RWPE1 (cell line): Measurements from ENCODE around the gene GPR141.

Experiments
- CTCF ChIA-PET: fragments of 350-600 bp; sonication (Branson Sonifier 250); formaldehyde crosslinking; extraction: SDS; loops from one replicate; lab custom pipeline; 2021; lab: Yijun Ruan, JAX
- POLR2A ChIA-PET: fragments of 400-600 bp; formaldehyde crosslinking; extraction: SDS; loops from one replicate; lab custom pipeline; 2020; ENCODE audit warnings: antibody characterized with exemption; ENCODE audit not compliant: low non-redundant PET; lab: Yijun Ruan, JAX
- DNase-seq: peaks from one replicate; pipeline ENCODE4 v3.0.0; 2012; ENCODE audit warnings: low spot score
- H3K27ac ChIP-seq: fragments of 450-650 bp; 2 replicates; pipeline ENCODE4 v1.5.1; 2017
- CTCF ChIP-seq: fragments of 450-650 bp; conservative IDR thresholded peaks from 2 replicates; pipeline ENCODE4 v1.5.1; 2017; ENCODE audit warnings: low read depth, mild to moderate bottlenecking

Gene GPR141

GRCh38 chr7:37757563-37757962 lies 74.0 kb downstream of the GPR141 start:
- H3K27ac ChIP-seq, result no peak overlapping the region
- no peak for DNase-seq
- ChIA-PET CTCF (no interaction called here), POLR2A (no interaction called here)
- TF ChIP-seq CTCF, result no peak

GRCh38 chr7:37758501-37759045 lies 75.0 kb downstream of the GPR141 start:
- POLR2A ChIA-PET, result no interaction called here
- TF ChIP-seq CTCF, result no peak
- DNase-seq, result no peak
- H3K27ac ChIP-seq, result no peak overlapping the region
- CTCF ChIA-PET, result interaction anchor here (0.6 kb wide), 1 partner anchor 419 kb away, joined by 3 read pairs; no protein-coding TSS in a partner anchor

GRCh38 chr7:37759526-37759925 lies 76.0 kb downstream of the GPR141 start:
- no peak overlapping the region for H3K27ac ChIP-seq
- no peak for TF ChIP-seq CTCF
- ChIA-PET CTCF (interaction anchor here (0.6 kb wide), 1 partner anchor 58 kb away, joined by 3 read pairs; no protein-coding TSS in a partner anchor), POLR2A (no interaction called here)
- no peak for DNase-seq

GRCh38 chr7:37765421-37765829 lies 81.9 kb downstream of the GPR141 start:
- ChIA-PET CTCF (no interaction called here), POLR2A (no interaction called here)
- DNase-seq, result no peak
- no peak for TF ChIP-seq CTCF
- no peak overlapping the region for H3K27ac ChIP-seq

- no peak overlapping the region for H3K27ac ChIP-seq
- no peak for DNase-seq
- CTCF ChIA-PET, result no interaction called here
- POLR2A ChIA-PET, result no interaction called here
- no peak for TF ChIP-seq CTCF
Observed at GRCh38 chr7:37765872-37766525, 82.4 kb downstream of the GPR141 start.

GRCh38 chr7:37768611-37769010 lies 85.0 kb downstream of the GPR141 start:
- CTCF ChIA-PET, result interaction anchor here (0.6 kb wide), 1 partner anchor 202 kb away, joined by 5 read pairs; no protein-coding TSS in a partner anchor
- POLR2A ChIA-PET, result no interaction called here
- no peak for DNase-seq
- no peak overlapping the region for H3K27ac ChIP-seq
- TF ChIP-seq CTCF, result no peak
